Epidermal melanocyte (primary cell): Measurements from ENCODE around the gene IFNK.

Experiments
- DNase-seq: peaks from one replicate; pipeline ENCODE4 v3.0.0; 2011; ENCODE audit warnings: low spot score; ENCODE audit not compliant: insufficient read length

IFNK gene

DNA sequence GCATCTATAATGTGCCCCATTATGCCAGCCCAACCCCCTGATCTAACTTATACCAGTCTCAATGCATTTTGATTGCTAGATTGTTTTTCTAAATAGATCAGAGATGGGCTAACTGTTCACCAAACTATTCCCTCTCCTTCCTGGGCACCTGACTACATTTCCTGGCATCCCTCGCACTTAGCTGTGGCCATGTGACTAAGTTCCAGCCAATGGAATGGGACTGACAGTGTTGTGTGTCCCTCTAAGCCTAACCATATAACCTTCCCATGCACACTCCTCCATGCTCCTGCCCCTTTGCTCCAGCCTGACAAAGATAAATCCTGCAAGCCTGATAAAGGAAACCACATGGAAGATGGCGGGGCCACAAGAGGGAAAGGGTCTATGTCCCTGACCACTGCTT is 12.3 kb upstream of the IFNK start:
- DNase-seq: no peak

DNA sequence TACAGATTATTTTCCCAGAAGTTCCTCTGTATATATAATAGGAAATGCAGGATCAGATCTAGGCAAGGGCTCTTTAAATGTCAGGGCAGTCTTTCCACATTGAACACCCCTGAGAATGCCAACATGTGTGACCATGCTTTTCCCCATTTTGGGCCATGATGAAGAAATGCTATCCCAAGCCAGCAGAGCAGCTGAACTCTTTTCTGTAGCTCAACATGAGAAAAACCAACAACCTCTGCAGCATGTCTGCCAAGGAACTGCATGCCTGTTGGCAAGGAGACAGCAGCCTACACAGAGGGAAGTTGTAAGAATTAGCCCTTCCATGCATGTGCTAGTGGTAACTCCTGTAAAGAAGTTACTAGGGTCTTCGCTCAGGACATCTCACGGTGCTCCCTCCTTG is 9.5 kb upstream of the IFNK start:
- no peak for DNase-seq

DNA sequence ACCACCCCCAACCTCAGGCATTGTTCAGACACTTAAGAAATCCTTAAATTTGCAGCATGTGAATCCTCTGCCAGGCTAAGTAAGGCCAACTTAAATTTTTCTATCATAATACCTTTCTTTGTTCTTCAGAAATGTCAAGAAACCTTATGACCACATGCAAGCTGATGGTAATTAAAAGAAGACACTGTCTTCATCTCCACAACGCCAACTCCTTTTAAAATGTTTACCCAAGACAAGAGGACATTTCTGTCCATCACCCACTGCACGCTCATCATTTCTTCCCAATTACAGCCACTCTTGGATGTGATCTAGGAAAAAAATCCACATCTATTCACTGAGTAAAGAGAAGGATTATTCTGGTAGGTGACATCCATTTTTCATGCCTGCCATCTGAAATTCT is 6.1 kb upstream of the IFNK start:
- no peak for DNase-seq

DNA sequence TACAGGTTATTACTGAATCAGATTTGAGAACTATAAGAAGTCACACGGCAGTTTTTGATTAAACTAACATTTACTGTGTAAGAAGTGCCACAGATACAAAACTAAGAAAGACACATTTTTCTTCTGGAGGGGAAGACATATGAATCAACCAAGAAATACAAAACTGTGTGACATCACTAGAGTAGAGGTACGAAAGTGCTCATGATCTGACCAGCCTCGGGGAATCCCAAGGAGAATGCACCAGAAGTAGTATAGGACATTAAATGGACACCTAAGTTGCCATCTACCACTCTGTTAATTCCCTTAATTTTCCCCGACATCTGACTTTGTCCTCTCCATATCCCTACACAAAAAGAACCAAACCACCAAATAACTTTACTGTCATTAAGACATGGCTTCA is 5.3 kb upstream of the IFNK start:
- no peak for DNase-seq

DNA sequence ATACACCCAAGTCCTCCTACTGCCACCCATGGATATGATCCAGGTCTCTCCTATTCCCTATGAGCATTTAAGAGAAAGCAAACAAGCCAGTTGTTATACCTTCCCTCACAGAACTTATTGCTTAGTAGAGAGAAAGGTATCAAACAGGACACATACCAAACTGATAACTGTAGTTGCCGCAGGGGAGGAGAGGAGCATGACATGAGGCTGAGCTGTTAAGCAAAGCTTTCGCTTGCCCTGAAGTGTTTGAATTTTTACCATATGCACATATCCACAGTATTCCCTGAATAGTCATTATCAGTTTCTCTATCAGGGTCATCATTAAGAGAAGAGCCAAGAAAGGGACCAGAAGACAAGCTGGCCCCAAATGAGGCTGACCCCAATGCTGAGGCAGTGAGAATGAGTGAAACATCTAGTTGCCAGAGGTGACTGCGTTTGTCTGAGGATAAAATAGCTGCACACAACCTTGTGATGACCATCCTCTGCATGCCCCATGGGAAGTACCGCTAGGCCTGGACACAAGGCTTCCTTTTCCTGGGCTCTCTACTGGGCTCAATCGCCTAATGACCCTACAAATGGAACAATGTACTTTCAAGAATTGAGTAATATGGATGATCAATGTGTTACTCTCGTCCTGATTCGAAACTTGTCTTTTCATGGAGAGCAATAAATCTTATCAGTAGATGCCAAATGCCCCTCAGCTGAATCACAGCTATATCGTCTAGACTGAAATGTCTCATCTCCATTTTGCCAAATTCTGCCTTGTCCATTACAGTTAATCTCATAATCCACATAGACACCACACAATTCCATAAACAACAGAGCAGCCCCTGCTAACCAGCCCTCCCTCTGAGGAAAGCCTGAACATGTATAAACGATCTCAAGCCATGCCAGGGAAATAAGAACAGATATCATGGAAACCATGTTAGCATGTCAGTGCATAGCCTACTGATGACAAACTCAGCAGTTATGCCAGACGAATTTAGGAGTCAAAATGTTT is 4.3 kb upstream of the IFNK start:
- DNase-seq: no peak

DNA sequence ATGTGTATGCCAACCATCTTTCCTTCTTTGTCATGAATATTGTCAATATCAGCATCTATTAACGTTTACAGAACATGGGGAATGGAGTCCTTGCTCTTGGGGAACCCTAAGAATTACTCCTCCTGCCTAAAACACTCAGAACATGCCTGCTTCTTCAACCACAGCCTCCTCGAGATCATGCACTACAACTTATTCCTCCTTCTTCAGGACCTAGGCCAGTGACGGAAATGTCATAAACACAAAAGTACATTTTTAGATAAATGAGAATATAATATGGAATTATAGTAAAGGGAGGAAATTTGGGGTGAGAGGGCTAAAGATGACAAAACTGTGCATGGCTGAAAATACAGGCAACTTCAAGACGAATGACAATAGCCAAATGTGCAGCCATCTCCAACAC is 3.1 kb upstream of the IFNK start:
- DNase-seq: no peak

DNA sequence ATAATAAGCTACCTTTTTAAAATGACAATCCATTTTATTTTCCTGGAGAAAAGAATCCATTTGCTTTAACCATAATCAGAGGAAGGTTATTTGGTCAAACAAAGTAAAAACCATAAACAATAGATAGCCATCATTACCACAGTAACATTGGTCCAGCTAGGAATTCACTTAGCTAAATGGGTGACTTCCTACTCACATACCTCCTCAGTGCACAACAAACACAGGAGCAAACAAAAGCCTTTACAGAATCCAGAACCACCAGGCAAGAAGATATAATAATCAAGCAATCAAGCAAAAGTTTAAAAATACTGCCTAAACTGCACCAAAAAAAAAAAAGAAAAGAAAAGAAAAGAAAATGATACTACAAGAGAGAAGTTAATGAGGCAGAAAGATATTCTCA is 949 bp upstream of the IFNK start:
- DNase-seq: no peak

DNA sequence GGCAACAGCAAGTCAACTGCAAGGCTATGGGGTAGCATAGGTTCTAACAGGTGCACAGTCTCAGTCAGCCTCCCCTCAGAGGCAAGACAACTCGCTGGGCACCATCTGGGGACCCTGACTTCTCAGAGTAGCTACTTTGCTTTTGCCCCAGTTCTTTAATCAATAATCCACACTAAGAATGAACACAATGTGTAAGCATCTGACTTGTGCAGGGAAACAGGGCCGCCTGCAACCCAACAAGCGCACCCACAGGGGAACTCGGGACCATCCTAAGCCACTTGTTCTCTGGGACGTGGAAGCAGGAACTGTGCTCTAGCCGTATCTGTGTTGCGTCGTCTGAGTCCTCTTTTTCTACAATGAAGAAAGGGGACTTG is 3.6 kb downstream of the IFNK start:
- no peak for DNase-seq

DNA sequence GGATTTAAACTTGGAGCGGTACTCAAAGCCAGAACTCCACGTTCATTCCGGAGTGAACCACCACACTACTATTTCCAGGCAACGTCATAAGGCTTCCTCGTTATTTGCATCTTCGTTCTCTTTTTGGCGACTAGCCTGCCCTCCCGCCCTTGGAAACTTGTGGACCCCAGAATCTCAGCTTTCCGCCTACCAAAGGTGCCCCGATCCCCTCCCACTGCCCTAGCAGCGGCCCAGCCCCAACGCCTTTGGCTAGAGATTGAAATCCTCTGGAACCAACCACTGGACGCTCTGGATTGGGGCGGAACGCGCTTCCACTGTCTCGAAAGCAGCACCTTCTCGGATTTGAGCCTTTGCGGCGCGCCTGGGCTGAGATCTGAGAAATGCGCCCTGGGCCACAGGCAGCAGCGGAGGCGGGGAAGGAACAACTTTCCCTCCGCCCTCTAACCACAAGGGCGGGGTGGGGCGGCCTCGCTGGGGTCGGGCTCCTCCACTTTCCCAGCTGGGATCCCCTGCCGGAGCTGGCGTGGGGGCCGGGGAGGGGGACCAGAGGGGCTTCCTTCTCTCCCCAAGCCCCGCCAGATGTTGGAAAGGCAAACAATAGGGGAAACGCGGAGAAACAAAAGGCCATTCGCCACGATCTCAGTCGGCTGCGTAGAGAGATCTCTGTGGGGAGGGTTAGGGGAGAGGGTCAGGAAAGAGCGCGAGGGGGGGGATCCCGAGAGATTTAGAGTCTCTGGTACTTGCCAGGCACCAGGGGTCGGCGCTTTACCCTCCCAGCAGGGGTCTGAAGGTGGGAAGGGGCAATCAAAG is 4.2 kb downstream of the IFNK start:
- peak; percentile 34 for DNase-seq

DNA sequence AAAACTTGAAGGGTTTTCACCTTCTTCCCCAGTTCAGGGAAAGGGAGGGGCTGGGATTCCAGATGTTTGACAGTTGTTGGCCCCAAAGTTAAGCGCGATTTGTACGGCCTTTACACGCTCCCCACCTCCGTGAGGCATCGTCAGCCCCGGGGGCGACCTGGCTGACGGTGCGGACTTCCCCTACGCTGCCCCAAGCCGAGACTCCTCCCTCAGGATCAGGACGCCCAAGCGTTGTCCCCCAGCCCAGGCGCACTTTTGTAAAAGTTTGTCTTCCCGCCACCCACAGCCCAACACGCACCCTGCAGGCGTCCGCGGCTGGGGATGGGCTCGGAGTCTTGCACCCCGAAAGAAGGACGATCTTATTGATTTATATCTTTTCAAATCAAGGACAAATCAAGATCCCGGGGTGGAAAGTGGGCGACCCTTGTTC is 4.8 kb downstream of the IFNK start:
- DNase-seq: no peak

DNA sequence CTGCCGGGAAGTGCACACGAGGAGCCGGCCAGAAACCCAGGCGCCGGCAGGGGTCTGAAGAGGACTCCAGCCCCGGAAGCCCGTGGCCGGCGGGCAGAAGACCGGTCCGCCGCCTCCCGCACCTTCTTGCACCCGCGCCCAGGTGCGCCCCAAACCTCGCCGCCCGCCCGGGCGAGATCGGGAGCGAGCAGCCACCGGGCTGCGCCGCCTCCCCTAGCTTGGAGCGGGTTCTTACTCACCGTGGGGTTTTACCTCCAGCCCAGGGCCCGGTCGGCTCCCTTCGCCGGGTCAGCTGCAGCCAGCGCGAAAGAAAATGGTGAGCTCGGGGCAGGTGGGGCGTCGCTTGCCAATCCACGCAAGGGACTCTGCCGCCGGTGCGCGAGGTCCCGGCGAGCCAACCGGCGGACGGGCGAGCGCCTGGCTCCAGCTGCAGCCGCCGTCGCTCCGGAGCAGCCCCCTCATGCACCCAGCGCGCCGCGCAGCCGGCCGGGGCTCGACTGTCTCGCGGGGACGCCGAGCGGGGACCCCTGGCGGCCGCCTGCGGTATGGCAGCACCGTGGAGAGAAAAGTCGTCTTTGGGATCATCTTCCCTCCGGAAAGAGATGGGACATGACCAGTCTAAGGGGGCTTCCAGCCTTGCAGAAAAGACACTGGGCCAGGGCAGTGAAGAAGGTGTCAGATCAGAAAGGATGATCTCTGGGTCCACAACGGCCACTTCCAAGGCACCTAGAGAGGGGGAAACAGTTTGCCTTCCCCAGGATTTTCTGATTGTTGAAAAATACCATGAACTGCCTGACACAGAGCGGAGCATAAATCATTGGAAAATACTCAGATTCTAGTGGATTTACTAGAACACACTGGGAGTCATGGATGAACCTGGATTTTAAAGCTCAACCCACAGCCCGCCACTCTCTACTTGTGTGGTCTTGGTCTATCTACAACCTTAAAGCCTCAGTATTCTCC is 5.5 kb downstream of the IFNK start, which contains the start of gene MOB3B:
MOB3B (minus strand) TSS at position 499 of the 963 bp plus-strand sequence. CDS start 74,264 bp downstream, outside the sequence.
- DNase-seq: peak; percentile 70

DNA sequence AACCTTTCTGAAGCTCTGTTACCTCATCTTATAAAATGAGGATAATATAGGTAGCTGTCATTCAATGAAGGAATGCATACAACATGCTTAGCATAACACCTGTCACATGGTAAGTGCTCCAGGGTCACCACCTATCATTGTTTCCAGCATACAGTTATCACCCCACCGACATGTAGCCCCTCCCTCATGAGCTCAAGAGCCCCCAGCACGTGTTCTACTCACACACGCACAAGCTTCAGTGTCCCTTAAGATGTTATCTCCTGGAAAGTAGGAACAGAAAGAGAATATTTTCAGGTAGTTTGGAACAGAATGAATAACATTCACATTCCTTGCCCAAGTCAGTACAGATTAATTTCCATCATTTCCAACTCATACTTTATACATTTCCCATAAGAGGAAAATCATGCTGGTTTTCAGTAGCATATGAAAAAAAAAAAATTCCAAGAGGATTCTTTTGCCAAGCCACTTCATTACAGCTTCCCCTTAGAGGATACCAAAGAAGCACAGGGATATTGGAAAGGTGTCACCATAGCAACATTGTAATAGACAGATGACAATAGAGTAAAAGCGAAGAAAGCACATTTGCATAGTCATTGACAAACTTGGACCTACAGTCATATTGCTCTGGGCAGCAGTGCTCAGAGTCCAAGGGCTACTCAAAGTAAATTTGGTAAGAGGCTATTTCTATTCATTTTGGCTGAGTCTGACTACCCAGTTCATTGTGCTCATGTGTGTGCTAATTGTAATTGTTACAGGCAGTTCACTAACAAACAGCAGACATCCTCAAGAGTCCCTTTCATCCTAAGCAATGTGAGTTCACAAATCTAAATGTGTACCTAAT is 7.0 kb downstream of the IFNK start:
- DNase-seq: no peak

DNA sequence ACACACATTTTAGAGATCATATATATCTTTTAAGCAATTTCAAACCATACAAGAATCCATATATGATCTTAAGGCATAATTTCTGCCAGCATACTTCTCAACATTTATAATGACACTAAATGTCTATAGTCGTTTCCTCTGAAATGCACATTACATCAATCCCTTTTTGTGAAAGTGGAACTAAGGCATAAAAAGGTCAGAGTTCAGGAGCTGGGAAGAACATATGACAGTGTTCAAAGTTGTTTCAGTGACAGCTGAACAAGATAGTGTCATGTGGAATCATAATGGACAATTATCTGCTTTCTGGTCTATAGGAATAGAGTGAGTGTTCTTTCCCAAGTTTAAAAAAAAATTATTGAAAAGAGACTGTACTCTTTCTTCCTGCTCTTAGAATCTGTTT is 8.0 kb downstream of the IFNK start:
- DNase-seq: no peak

DNA sequence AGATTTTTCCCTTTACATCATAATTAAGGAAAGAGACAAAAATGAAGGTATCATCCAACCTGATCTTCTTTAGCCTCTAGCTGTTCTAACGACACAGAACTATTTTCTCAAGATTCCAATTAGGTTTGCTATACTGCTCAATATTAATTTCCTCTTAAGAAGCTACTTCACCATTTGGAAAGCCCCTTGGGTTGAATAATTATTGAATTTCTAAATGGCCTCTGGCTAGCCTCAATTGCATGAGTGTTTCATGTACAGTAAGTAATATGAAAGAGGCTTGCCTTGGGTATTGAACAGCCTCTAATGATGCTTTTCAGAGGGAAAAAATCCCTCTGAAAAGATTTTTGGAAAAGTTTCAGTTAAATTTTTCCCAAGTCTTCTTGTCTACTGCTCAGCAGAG is 9.2 kb downstream of the IFNK start:
- DNase-seq: no peak

DNA sequence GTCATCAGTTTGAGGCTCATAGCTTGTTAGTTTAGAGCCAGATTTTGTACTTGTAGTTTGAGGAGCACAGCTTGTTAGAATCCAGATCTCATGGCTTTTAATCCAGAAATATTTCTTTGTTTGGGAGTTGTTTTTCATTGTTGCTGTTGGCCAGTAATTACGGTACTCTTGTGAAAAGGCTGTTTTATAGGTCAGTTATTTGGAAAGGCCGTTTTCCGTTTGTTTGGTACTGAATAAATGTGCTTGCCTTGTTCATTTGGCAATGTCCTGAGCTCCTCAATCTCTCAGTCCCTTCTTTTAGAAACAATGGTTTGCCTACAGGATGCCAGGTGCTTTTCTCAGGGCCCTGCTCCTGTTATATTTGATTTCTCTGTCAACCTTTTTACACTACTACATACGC is 10.0 kb downstream of the IFNK start:
- DNase-seq: no peak

DNA sequence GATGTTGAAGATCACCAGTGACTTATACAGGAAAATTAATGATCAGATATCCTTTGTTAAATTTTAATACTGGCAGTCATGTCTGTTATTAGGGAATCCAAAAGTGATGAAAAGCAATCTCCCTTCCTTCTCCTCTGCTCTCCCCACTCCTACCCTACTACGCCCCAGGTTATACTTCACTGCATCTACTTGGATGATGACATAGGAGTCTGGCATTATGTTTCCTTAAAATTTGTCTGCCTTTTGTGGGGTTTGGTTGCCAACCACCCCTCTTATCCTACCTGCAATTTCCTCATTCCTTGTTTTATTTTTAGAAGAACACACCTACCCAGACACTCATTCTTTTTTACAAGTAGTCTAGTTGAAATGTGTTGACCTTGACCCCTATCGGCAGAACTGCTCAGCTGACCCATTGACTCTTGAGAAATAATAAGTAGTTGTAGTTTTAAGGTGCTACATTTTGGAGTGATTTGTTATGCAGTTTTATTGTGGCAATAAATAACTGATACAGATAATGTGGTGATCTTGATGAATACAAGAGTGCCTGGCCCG is 10.6 kb downstream of the IFNK start:
- no peak for DNase-seq

DNA sequence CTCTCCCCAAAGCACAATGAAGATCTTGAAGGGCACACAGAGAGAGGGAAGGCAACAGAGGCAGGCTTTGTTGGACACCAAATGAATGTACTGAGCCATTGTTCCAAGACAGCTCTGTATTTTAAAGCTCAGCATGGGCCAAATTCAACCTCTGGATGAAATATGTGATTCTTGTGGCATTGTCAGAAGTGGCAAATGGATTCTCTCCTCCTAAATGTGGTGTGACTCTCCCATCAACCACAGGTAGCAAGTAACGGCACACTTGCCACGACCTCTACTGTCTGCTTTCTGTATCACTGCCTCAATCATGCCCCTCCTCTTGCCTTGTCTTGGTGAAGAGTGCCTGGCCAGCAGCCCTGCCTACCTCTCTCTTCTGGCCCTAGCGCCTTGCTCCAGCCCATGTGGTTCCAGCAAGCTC is 11.6 kb downstream of the IFNK start:
- no peak for DNase-seq

DNA sequence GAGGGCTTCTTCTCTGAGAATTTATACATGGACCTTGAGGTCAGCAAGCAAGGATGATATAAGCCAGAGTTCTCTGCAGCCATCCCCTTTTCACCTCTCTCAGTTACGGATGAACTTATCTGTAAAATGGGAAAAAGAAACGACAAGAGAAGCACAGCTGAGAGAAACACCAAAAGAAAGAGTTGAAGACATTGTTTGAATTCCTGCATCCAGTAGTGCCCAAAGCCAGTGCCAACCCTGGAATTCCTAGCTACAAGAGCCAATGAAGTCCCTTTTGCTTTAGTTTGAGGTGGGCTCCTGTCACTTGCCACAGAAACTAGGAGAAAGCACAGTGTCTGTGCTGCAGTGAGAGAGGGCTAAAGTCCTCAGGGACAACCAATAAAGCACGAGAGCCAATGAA is 12.1 kb downstream of the IFNK start:
- no peak for DNase-seq

DNA sequence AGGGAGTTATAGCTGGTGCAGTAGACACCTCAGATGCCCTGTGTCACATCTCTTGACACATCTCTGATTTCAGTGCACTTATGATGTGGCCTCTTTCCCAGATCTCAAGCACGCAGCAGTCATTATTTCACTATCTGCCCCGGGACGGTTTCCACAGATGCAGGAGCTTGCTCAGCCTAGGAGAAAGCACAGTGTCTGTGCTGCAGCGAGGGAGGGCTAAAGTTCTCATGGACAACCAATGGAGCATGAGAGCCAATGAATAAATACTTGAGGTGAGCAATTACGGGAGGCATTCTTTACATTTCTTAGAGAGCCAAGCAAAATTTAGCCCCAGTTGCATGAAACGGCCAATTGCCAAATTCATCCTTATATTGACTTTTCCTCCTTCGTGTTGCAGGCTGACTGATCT is 12.9 kb downstream of the IFNK start:
- no peak for DNase-seq

DNA sequence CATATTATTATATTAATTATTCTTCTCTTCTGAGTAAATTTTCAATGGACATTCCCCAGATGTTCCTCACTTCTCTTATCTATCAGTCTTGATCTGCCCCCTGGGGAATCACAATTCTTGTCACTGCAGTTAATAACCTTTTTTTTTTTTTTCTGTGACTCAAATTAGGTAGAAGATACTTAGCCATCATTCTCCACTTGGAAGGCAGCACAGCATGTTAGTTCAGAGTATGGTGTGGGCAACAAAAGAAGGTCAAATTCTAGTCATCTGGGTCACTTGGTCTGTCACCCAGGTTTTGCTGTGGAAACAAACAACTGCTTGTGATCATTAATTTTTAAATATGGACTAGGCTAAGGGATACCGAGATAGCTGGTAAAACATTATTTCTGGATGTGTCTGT is 13.7 kb downstream of the IFNK start:
- DNase-seq: no peak
